Stimulated activated CD8-positive, alpha-beta memory T cell treated with anti-CD3 and anti-CD28 coated beads, Interleukin-12 subunit alpha, Interleukin-12 subunit beta, amount 100 ng/mL, for 24 hours (primary cell): ENCODE results near the gene DOCK3.
A peak's percentile ranks its signal among the peaks of the same experiment; 100 is the strongest.
"Not testable (repeated sequence)": the region's sequence is repeated elsewhere in the genome, so short reads cannot be mapped to it uniquely, and the experiment has no call there.

ENCODE experiments used
- DNase-seq: peaks from one replicate; pipeline ENCODE4 v3.0.0-alpha.2; 2020; ENCODE audit errors: extremely low read depth

The DOCK3 gene

DNA sequence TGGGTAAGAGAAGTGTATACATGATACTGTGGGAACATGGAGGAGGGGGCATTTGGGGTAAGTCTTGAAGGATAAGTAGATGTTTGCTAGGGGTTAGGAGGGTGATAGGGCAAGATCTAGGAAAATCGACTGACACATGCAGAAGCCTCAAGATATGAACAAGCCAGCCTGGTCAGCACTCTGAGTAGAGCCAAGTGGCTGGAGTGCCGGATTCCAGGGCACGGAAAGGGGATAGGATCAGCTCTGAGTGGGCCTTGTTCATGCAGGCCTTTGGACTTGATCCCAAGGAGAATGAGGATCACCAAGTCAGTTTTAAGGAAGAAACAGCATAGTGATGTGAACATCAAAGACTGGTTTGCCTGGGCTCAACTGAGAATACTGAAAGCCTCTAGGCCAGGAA lies 686.1 kb downstream of the DOCK3 start:
- no peak for DNase-seq

DNA sequence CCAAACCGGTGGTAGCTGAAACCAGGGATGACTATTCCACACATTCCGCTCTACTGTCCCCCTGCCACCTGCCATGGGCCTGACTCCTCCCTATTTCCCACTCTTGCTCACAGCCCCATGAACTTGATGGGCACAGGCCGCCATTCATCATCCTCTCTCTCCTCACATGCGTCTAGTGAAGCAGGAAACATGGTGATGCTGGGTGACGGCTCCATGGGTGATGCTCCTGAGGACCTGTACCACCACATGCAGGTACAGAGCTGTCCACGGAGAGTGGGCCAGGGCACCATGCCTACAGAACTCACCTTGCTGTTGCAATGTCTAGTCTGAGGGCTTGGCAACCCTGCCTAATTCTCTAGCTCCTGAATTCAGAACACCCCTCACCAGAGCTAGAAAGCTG lies 687.0 kb downstream of the DOCK3 start:
- DNase-seq = no peak

DNA sequence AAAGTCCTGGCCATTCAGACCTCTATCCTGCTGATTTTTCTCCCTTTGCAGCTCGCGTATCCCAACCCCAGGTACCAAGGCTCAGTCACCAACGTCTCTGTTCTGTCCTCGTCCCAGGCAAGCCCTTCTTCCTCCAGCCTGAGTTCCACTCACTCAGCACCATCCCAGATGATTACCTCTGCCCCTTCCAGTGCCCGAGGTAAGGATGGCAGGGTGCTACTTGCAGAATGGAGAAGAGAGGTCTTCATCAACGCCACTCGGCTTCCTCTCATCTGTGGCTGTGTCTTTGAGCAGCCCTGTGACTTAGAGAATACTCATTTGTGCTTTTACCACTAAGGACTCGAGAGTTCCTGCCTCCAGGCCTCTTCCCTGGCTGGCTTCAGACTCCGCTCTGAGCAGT lies 687.7 kb downstream of the DOCK3 start:
- no peak for DNase-seq

GRCh38 chr3:51368276-51368675 lies 693.5 kb downstream of the DOCK3 start:
- DNase-seq = not testable (repeated sequence)

DNA sequence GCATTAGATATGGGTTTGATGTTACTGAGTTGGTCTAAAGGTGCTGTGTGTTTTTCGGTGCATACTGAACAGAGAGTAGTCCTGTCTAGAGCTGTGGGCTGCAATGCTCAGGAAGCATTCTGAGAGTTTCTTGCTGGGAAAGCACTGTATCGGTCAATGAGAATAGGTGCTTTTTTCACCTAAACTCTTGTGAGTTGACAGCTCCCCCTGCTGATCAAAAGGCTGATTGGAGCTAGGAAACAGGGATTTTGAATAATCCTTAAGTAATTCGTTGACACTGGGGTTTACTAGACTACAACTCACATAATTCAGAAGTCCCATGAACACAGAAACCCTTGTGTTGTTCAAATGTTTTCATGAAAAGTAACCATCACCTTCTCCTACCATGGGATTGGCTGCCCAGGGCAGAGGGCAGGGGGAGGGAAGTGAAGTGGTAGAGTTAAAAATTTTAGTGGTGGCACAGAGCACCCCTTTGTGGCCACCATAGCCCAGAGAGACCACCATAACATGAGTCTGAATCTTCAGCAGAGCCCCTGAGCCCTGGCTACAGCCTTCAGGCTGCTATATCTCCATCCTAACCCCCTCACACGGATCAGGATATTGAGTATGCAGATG lies 697.3 kb downstream of the DOCK3 start:
- DNase-seq = no peak

GRCh38 chr3:51373658-51374421 lies 699.1 kb downstream of the DOCK3 start:
- DNase-seq = no peak

- no peak for DNase-seq
Measured at GRCh38 chr3:51374456-51374855, 699.7 kb downstream of the DOCK3 start.

GRCh38 chr3:51375136-51375535 lies 700.4 kb downstream of the DOCK3 start:
- DNase-seq = no peak

- no peak for DNase-seq
Measured at GRCh38 chr3:51375571-51375970, 700.8 kb downstream of the DOCK3 start.

- no peak for DNase-seq
Measured at GRCh38 chr3:51378065-51378464, 703.3 kb downstream of the DOCK3 start.

GRCh38 chr3:51378726-51379125 lies 704.0 kb downstream of the DOCK3 start:
- no peak for DNase-seq

- DNase-seq = no peak
Measured at GRCh38 chr3:51379301-51379700, 704.6 kb downstream of the DOCK3 start.

GRCh38 chr3:51379746-51380455 lies 705.2 kb downstream of the DOCK3 start:
- DNase-seq = no peak

GRCh38 chr3:51380601-51381332 lies 706.0 kb downstream of the DOCK3 start:
- no peak for DNase-seq

DNA sequence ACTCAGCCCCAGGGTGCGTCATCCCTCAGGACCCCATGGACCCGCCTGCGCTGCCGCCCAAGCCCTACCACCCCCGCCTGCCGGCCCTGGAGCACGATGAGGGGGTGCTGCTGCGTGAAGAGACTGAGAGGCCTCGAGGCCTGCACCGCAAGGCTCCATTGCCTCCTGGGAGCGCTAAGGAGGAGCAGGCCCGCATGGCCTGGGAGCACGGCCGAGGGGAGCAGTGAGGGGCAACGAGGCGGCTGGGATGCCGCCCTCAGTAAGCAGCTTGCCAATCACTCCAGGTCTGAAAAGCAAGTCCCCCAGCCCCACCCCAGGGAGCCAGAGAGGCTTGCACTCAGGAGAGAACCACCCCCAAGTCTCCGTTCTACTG lies 706.6 kb downstream of the DOCK3 start:
- DNase-seq = no peak

DNA sequence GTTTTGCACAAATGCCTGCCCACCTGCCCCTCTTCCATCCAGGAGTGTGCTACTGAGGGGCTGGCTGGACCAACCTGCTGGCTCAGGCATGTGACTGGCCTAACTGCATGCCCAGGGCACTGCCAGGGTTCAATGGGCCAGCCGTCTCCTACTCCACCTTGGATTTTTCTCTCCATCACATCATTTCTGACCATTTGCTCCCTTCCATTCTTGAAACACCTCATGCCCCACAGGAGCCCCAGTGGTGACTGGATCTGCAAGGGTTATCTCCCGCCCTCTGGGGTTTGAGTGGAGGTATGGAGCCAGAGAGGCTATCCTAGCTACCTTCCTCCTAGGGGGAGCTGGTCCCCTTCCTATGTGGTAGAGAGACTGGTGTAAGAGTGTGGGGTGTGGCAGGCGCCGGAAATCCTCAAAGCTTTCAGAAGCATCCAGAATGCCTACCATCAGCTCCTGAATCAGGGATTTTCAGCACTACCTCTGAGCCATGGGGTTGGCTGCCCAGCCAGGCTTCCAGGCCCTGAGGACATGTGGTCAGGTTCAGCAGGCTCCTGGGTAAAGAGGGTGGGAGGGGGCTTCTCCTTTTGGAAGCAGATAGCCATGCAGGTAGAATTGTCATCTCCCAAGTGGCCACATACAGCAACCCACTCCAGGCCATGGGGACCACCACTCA lies 707.5 kb downstream of the DOCK3 start:
- DNase-seq = no peak

DNA sequence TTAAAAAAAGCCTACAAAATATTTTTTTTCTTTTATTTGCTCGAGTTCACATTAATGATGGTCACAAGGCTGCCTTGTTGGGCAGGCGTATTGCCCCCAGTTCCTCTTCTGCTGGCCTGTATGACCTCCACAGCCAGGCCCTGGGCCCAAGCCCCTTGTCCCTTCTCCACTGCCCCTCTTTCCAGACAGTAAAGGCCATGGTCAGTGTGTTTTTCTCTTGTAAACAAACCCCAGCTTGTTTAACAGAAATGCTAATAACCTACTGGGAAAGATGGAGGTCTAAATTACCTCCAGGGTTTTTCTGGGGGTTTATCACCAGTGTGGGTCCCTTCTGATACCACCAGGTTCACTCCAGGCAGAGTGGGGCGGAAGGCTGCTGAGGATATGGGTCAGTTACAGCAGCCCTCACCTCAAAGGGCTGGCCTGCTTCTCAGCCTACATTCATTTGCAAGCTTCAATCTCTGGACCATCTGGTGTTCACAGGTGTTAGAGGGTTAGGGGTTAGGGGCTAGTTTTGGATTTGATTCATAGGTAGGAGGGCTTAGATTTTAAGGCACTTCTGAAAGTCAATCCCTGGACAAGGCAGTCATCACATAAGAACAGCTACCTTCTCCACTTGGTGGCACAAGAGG lies 708.3 kb downstream of the DOCK3 start:
- no peak for DNase-seq

DNA sequence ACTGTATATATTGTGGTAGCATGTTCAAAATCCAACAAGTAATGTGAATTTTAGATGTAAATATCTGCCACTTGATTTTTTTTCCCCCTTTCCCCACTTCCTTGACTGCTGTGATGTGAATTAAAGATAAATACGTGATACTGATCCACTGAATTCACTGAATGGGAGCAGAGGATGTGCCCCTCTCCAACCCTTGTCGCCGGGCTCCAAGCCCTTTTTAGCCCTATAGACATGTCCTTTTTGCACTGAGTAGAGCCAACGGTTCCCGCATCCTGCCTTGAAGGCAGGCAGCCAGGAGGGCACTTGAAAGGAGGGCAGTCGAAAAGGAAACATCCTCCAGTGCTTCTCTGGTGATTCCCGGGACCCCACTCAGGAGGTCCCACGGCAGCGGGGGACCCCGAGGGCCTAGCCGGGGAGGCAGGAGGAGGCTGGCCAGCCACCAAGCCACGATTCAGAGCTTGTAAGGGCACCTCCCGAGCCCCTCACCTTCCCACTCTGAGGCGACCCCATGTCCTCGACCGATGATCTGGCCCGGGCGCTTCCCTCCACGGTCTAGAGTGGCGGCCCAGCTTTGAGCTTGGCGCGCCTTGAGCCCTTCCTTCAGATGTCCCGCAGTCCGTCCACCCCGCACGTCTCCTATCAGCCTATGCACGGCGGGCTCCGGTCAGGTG lies 709.5 kb downstream of the DOCK3 start:
- no peak for DNase-seq

DNA sequence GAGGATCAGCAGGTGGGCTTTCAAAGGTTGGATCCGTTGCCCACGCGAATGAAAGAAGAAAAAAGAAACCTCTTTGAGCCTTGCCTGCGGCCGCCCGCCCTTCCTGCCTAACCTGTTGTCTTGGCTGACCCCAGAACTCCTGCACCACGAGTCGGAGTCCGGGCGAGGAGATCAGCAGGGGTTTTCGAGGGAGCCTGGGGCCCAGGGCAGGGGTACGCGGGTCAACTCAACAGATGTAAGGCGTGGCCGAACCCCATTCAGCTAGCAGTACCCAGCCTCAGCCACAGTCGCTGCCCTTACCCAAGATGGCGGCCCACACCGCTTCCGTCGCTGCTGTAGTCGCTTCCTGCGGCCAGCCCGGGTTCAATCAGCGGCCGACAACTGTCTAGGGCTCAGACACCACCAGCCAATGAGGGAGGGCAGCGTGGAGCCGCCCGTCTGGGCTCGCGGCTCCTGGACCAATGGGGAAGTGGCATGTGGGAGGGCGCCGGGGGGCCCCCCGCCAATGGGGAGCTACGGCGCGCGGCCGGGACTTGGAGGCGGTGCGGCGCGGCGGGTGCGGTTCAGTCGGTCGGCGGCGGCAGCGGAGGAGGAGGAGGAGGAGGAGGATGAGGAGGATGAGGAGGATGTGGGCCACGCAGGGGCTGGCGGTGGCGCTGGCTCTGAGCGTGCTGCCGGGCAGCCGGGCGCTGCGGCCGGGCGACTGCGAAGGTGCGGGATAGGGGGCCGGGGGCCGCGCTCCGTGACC lies 710.2 kb downstream of the DOCK3 start, which contains the start of gene MANF:
MANF (plus strand) TSS at position 566 of the 748 bp plus-strand sequence; CDS start at position 618, 52 bp downstream.
- DNase-seq = peak; percentile 95

- DNase-seq = no peak
Measured at GRCh38 chr3:51385621-51386091, 710.9 kb downstream of the DOCK3 start.
